Measurements from ENCODE around the gene BUD31.

BUD31 gene

DNA sequence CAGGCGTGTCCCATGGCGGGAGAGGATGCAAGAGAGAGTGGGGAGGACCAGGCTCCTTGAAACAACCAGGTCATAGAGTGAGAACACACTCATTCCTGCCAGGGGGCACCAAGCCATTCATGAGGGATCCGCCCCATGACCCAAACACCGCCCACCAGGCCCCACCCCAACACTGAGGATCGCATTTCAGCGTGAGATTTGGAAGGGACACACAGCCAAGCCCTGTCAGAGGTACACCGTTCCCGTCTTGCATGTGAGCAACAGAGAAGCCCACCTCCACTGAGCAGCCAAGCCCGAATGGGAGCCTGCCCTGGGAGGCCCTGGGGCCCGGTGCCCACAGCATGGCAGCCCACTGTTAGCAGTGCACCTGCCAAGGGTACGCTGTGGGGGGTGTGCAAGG, 42.1 kb upstream of the BUD31 start:
- ChIA-PET CTCF (interaction anchor here (1.0 to 2.2 kb wide), 4 partner anchors 11 to 380 kb away, joined by 3 to 7 read pairs (median 4); no protein-coding TSS in a partner anchor), POLR2A (no interaction called here)
- TF ChIP-seq, protein P1, sequence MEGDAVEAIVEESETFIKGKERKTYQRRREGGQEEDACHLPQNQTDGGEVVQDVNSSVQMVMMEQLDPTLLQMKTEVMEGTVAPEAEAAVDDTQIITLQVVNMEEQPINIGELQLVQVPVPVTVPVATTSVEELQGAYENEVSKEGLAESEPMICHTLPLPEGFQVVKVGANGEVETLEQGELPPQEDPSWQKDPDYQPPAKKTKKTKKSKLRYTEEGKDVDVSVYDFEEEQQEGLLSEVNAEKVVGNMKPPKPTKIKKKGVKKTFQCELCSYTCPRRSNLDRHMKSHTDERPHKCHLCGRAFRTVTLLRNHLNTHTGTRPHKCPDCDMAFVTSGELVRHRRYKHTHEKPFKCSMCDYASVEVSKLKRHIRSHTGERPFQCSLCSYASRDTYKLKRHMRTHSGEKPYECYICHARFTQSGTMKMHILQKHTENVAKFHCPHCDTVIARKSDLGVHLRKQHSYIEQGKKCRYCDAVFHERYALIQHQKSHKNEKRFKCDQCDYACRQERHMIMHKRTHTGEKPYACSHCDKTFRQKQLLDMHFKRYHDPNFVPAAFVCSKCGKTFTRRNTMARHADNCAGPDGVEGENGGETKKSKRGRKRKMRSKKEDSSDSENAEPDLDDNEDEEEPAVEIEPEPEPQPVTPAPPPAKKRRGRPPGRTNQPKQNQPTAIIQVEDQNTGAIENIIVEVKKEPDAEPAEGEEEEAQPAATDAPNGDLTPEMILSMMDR (IDR thresholded peaks at IDR 0.05; ENCODE audit: control extremely low read depth, extremely low read depth, low read depth, missing control alignments), result no peak
- no peak for DNase-seq (ENCODE audit: extremely low spot score)

DNA sequence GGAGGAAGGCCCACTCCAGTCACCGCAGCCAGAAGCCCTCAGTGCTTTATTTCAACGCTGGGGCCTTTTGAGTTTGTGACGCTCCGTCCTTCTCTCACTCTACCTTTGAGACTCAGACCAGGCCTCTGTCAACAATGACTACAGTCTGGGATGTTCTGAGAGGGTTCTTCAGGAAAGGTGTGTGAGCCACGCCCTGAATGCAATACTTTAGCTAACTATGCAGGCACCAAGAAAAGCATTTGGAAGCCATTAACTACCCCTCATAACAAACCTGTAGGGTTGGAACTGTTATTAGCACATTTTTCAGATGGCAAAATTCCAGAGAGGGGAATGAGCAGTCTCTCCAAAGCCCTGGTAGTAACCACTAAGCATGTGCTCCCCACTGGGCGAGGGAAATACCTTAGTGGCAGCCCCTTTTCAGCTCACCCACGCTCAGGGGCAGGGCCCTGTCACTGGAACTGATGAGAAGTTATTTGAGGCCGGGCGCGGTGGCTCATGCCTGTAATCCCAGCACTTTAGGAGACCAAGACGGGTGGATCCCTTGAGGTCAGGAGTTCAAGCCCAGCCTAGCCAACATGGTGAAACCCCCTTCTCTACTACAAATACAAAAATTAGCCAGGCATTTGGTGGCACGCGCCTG, 39.9 kb upstream of the BUD31 start:
- POLR2A ChIA-PET, result no interaction called here
- CTCF ChIA-PET, result interaction anchor here (2.2 kb wide), 2 partner anchors 9 to 17 kb away, joined by 5 to 7 read pairs; no protein-coding TSS in a partner anchor
- TF ChIP-seq, protein P1 (IDR thresholded peaks at IDR 0.05; ENCODE audit: control extremely low read depth, extremely low read depth, low read depth, missing control alignments), result no peak
- no peak for DNase-seq (ENCODE audit: extremely low spot score)

DNA sequence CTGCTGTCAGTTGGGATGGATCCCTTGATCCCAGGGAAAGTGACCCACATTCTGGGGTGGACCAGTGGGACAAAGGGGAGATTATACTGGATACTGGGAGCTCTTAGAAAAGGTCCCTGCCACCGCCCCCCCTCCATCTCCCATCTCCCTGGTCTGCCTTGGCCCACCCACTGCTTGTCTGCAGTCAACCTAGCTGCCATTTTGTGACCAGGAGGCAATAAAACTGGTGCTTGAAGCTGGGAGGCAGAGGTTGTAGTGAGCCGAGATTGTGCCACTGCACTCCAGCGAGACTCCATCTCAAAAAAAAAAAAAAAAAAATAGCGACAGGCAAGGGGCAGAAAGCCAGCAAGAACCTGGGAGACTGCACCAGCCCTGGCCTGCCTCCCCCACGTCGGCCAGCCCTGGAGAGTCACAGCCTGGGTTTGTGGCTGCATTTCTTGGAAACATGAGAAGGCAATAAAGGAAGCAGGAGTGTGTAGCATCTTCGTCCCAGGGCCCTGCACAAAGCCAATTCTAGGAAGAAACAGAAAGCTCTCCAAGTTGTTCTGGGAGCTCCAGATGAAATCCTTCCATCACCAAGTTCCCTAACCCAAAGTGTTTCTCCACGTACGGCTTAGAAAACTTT, 38.9 kb upstream of the BUD31 start:
- TF ChIP-seq, protein P1 (IDR thresholded peaks at IDR 0.05; ENCODE audit: control extremely low read depth, extremely low read depth, low read depth, missing control alignments), result no peak
- no peak for DNase-seq (ENCODE audit: extremely low spot score)
- ChIA-PET POLR2A (no interaction called here), CTCF (interaction anchor here (1.4 kb wide), 1 partner anchor 9 kb away, joined by 6 read pairs; no protein-coding TSS in a partner anchor)

DNA sequence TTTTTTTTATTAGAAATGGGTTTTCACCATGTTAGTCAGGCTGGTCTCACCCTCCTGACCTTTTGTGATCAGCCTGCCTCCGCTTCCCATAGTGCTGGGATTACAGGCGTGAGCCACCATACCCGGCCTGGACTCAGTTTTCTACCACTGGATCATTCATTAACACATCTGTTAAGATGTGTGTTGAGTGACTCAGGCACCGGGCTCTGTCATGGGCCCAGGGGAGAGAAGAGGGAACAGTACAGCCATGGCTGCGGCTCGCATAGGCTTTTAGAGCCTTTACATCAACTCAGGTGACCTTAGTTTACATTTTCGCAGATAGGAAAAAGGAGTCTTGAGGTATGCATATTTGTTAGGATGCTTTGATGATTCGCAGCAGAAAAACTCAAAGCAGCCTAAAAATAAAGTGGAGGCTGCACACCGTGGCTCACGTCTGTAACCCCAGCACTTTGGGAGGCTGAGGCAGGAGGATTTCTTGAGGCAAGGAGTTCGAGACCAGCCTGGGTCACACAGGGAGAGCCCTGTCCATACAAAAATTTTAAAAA, 37.3 kb upstream of the BUD31 start:
- no peak for DNase-seq (ENCODE audit: extremely low spot score)
- POLR2A ChIA-PET, result no interaction called here
- CTCF ChIA-PET, result no interaction called here
- TF ChIP-seq, protein P1 (IDR thresholded peaks at IDR 0.05; ENCODE audit: control extremely low read depth, extremely low read depth, low read depth, missing control alignments), result no peak

DNA sequence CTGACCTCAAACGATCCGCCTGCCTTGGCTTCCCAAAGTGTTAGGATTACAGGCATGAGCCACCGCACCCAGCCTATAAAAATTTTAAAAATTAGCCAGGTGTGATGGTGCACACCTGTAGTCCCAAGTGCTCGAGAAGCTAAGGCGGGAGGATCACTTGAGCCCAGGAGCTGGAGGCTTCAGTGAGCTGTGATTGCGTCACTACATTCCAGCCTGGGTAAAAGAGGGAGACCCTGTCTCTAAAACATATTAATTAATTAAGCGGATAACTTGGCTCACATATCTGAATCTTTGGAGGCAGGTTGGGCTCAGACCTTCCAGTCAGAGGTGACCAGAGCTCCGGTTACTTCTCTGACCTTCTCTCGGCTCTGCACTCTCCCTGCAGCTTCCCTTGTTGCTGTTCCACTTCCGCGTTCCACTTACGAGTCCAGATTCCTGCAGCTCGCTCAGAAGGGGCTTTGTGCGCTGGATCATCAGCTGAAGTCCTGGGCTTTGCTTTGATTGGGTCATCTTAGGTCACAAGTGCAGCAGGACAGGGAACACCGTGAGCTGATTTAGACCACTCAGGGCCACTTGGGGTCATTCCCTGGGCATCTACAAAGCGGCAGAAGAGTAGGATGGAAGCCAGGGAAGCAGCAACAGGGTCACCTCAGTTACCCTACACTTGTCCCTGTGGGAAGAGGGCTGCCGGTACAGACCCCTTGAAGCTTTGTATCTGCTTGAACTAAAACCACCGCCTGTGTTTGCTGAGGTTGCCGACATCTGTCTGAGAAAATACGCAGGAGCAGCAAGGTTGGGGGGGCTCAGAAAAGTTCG, 36.3 kb upstream of the BUD31 start:
- no peak for DNase-seq (ENCODE audit: extremely low spot score)
- ChIA-PET CTCF (interaction anchor here (1.0 kb wide), 1 partner anchor 8 kb away, joined by 3 read pairs; no protein-coding TSS in a partner anchor), POLR2A (no interaction called here)
- TF ChIP-seq, protein P1 (IDR thresholded peaks at IDR 0.05; ENCODE audit: control extremely low read depth, extremely low read depth, low read depth, missing control alignments), result no peak
